Stomach (tissue), 9 donors: ENCODE measurements around the gene SH2D7. TPM values are rescaled to one million over a fixed set of nuclear protein-coding genes. Genes with fewer than 3 reads are reported as not detected.
A peak's percentile ranks its signal among the peaks of the same experiment; 100 is the strongest.

Experiments used
- DNase-seq, 2 donors: peaks; one replicate each; pipeline versions ENCODE4 v3.0.0 to v3.0.0-alpha.2; 2013 to 2019
- H3K27ac ChIP-seq, 5 donors: fragments of 200-600 bp in 4 of 5; sonication (generic) in 4 of 5; one replicate each; pipeline ENCODE4 v1.5.1; 2013 to 2019; ENCODE audit warnings: mild to moderate bottlenecking in 1 of 5, moderate library complexity in 1 of 5
- H3K27me3 ChIP-seq, 3 donors: fragments of 200-600 bp; sonication (generic); one replicate each; pipeline ENCODE4 v1.5.1; 2017 to 2019; ENCODE audit warnings: mixed run types in 1 of 3
- H3K36me3 ChIP-seq, 4 donors: fragments of 200-600 bp; sonication (generic); 1 replicate in 3 of 4; 2 replicates in 1 of 4; pipeline ENCODE4 v1.5.1; 2016 to 2019
- H3K4me1 ChIP-seq, 4 donors: fragments of 200-600 bp; sonication (generic); one replicate each; pipeline ENCODE4 v1.5.1; 2016 to 2019
- H3K4me3 ChIP-seq, 4 donors: fragments of 200-600 bp; sonication (generic) in 3 of 4; one replicate each; pipeline ENCODE4 v1.5.1; 2016 to 2019; ENCODE audit warnings: mild to moderate bottlenecking in 1 of 4
- H3K9me3 ChIP-seq, 4 donors: fragments of 200-600 bp; sonication (generic); one replicate each; pipeline ENCODE4 v1.5.1; 2016 to 2019
- EP300 ChIP-seq: sonication (generic); formaldehyde crosslinking; IDR thresholded peaks from one replicate; pipeline ENCODE4 v1.6.1; 2017; ENCODE audit warnings: antibody characterized with exemption
- POLR2A ChIP-seq, 4 donors: fragments of 450-650 bp; IDR thresholded peaks; one replicate each; pipeline ENCODE4 v1.6.1; 2016; ENCODE audit warnings: antibody characterized with exemption in 4 of 4, control low read depth in 2 of 4, mild to moderate bottlenecking in 1 of 4, moderate library complexity in 1 of 4
- POLR2AphosphoS5 ChIP-seq, 3 donors: sonication (generic); formaldehyde crosslinking; IDR thresholded peaks; one replicate each; pipeline ENCODE4 v1.6.1; 2016; ENCODE audit warnings: antibody characterized with exemption in 3 of 3
- WGBS, 5 donors: extraction: QIAGEN DNeasy Blood & Tissue Kit in 3 of 5; methylation state at CpG; one replicate each; pipeline versions ENCODE4 v1.1.5 to v1.1.7; 2013 to 2018; 5-methylcytosine and 5-hydroxymethylcytosine counted together
- intact Hi-C: fragments of 100-400 bp; cut with DNase I; formaldehyde crosslinking; loops from one replicate; pipeline ENCODE4 v1.15.1; 2023; ENCODE audit warnings: low total_unique reads
- polyA plus RNA-seq, 3 donors: library from polyadenylated mRNA; stranded (reverse); fragments of 200-250 nt; gene quantifications; one replicate each; pipeline ENCODE4 v1.2.3, GENCODE V29; 2013
- total RNA-seq, 5 donors: library from RNA; depleted of rRNA; stranded (reverse); fragments of >200 nt; gene quantifications; one replicate each; pipeline versions ENCODE4 v1.1.0 to v1.2.3, GENCODE V29; 2014 to 2016
- TF ChIP-seq, protein P1 (sequence below), 7 experiments: fragments of 450-650 bp in 4 of 7; fragments of 200-600 bp in 3 of 7; sonication (generic) in 3 of 7; IDR thresholded peaks; one replicate each; pipeline ENCODE4 v1.5.1; 2016 to 2019; ENCODE audit warnings: antibody characterized with exemption in 7 of 7, control low read depth in 2 of 7, mild to moderate bottlenecking in 1 of 7
- donor health status: healthy with polysubstance abuse.
- donor health status: Bipolar disorder and iron deficiency.
- donor health status: healthy.

SH2D7 gene
- total and polyA plus RNA-seq, 8 donors = 0.29 to 0.45 TPM; not detected in 6

- no peaks in the 10 kb centered on the region for H3K36me3 ChIP-seq
- WGBS, 5 donors = 76 to 85% (median 80%) methylated on average over 15 to 16 of the region's 16 CpGs
Measured at GRCh38 chr15:78105476-78106241, 13.3 kb downstream of the SH2D7 start.

GRCh38 chr15:78107471-78107870 is 15.1 kb downstream of the SH2D7 start:
- no peaks in the 10 kb centered on the region for H3K9me3 ChIP-seq
- H3K4me1 ChIP-seq = peaks cover 0 to 45% (median 2%) of the 10 kb centered on the region in 4 donors
- intact Hi-C loops = loop anchor here (5.0 kb wide), 2 partner anchors 105 to 140 kb away; no protein-coding TSS in a partner anchor
- 91 to 95% (median 92%) methylated on average over 6 to 8 of the region's 8 CpGs for WGBS, 5 donors
- no peak overlapping the region for H3K27ac ChIP-seq
- no peak for DNase-seq
- no peak overlapping the region for H3K4me3 ChIP-seq
- TF ChIP-seq, protein P1, sequence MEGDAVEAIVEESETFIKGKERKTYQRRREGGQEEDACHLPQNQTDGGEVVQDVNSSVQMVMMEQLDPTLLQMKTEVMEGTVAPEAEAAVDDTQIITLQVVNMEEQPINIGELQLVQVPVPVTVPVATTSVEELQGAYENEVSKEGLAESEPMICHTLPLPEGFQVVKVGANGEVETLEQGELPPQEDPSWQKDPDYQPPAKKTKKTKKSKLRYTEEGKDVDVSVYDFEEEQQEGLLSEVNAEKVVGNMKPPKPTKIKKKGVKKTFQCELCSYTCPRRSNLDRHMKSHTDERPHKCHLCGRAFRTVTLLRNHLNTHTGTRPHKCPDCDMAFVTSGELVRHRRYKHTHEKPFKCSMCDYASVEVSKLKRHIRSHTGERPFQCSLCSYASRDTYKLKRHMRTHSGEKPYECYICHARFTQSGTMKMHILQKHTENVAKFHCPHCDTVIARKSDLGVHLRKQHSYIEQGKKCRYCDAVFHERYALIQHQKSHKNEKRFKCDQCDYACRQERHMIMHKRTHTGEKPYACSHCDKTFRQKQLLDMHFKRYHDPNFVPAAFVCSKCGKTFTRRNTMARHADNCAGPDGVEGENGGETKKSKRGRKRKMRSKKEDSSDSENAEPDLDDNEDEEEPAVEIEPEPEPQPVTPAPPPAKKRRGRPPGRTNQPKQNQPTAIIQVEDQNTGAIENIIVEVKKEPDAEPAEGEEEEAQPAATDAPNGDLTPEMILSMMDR (IDR thresholded peaks at IDR 0.05) = no peak
- no peak for TF ChIP-seq POLR2AphosphoS5 (IDR thresholded peaks at IDR 0.05)
- TF ChIP-seq EP300 = no peak
- no peak for TF ChIP-seq POLR2A (IDR thresholded peaks at IDR 0.05)
- H3K36me3 ChIP-seq = no peaks in the 10 kb centered on the region
- no peaks in the 10 kb centered on the region for H3K27me3 ChIP-seq

More at GRCh38 chr15:78105476-78106241, 13.3 kb downstream of the SH2D7 start:
- no peak overlapping the region for H3K27ac ChIP-seq
- TF ChIP-seq EP300 (no peak), POLR2A (IDR thresholded peaks at IDR 0.05) (no peak), POLR2AphosphoS5 (IDR thresholded peaks at IDR 0.05) (no peak)
- TF ChIP-seq, protein P1 (IDR thresholded peaks at IDR 0.05) = no peak
- intact Hi-C loops = loop anchor here (5.0 kb wide), 2 partner anchors 103 to 138 kb away; no protein-coding TSS in a partner anchor
- H3K27me3 ChIP-seq = no peaks in the 10 kb centered on the region
- DNase-seq = no peak
- H3K4me3 ChIP-seq = no peak overlapping the region
- H3K4me1 ChIP-seq = peaks cover 0 to 45% (median 2%) of the 10 kb centered on the region in 4 donors
- no peaks in the 10 kb centered on the region for H3K9me3 ChIP-seq

- Histone ChIP-seq H3K27me3 (no peaks in the 10 kb centered on the region), H3K36me3 (no peaks in the 10 kb centered on the region), H3K27ac (no peak overlapping the region), H3K4me1 (peaks cover 0 to 36% (median 6%) of the 10 kb centered on the region in 4 donors), H3K9me3 (no peaks in the 10 kb centered on the region), H3K4me3 (no peak overlapping the region)
- no peak for TF ChIP-seq EP300
- TF ChIP-seq POLR2AphosphoS5 (IDR thresholded peaks at IDR 0.05) = peak in 2 of 3 donors; percentile 18 to 72
- TF ChIP-seq, protein P1 (IDR thresholded peaks at IDR 0.05) = peak in 6 of 7 experiments; percentile 5 to 99 (median 90)
- TF ChIP-seq POLR2A (IDR thresholded peaks at IDR 0.05) = no peak
- WGBS, 5 donors = 29 to 49% (median 36%) methylated on average over 8 to 11 of the region's 11 CpGs
- DNase-seq = peak; percentile 89 to 94
- intact Hi-C loops = loop anchor here (5.0 kb wide), 2 partner anchors 106 to 141 kb away; no protein-coding TSS in a partner anchor
Measured at GRCh38 chr15:78108300-78109084, 16.1 kb downstream of the SH2D7 start.

DNA sequence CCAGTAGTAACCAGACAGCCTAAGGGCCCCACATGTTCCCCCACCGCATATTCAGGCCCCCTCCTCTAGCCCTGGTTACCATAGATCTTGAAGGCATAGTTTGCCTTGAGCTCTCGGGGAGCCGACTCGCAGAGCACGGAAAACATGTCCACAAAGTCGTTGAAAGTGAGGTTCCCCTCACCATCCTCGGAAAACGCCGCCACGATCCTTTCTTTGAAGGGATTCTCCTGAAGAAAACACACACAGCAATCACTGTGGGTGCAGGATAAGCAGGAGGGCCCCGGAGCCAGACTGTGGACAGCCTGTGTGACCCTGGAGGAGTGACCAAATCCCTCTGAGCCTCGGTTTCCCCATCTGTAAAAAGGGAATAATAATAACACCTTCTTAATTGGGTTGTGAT is 16.8 kb downstream of the SH2D7 start:
- 87 to 92% (median 89%) methylated on average over 12 of the region's 12 CpGs for WGBS, 5 donors
- intact Hi-C loops = loop anchor here (5.0 kb wide), 2 partner anchors 107 to 142 kb away; no protein-coding TSS in a partner anchor
- no peaks in the 10 kb centered on the region for H3K36me3 ChIP-seq

More for the DNA sequence above, 16.8 kb downstream of the SH2D7 start:
- DNase-seq = no peak
- TF ChIP-seq, protein P1 (IDR thresholded peaks at IDR 0.05) = no peak
- Histone ChIP-seq H3K9me3 (no peaks in the 10 kb centered on the region), H3K4me1 (peaks cover 0 to 30% (median 6%) of the 10 kb centered on the region in 4 donors), H3K27ac (no peak overlapping the region), H3K27me3 (no peaks in the 10 kb centered on the region), H3K4me3 (no peak overlapping the region)
